NCI-H2196 (cell line): ENCODE results near the gene PPM1B.
A peak's percentile ranks its signal among the peaks of the same experiment; 100 is the strongest.
"Not testable (repeated sequence)": the region's sequence is repeated elsewhere in the genome, so short reads cannot be mapped to it uniquely, and the experiment has no call there.

ENCODE experiments used
- DNase-seq: peaks from one replicate; lab custom pipeline; 2025; ENCODE audit not compliant: unreplicated experiment; lab: John Stamatoyannopoulos, UW

PPM1B gene

DNA sequence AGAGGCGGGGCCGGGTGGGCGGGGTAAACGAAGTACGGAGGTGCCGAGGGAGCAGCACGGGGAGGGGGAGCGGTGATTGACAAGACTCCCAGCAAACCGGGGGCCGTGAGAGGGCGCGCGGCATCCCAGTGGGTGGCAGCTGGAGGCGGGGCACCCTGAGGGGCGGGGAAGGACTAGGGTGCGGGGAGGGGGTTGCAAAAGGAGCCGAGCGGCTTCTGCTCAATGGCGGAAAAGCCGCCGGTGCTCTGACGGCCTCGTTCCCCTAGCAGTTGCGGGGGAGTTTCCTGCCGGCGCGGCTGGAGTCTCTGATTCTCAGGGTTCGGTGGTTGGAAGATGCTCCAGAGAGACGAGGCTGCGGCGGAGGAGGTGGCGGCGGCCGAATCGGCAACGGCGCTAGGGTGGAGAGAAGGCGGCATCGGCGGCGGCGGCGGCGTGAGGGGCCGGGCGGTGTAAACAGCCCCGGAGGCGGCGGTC, at the start of gene PPM1B:
Gene PPM1B (plus strand): TSS at position 195 of the 474 bp plus-strand sequence. CDS start 32,325 bp downstream, outside the sequence.
- DNase-seq = peak; percentile 100

GRCh38 chr2:44119878-44120277, 48.8 kb upstream of the PPM1B start:
- no peak for DNase-seq

GRCh38 chr2:44120428-44120827, 48.2 kb upstream of the PPM1B start:
- no peak for DNase-seq

- no peak for DNase-seq
Observed at GRCh38 chr2:44121899-44122298, 46.8 kb upstream of the PPM1B start.

- DNase-seq = no peak
Observed at GRCh38 chr2:44124500-44124899, 44.2 kb upstream of the PPM1B start.

GRCh38 chr2:44126106-44126797, 42.4 kb upstream of the PPM1B start:
- no peak for DNase-seq

- DNase-seq = no peak
Observed at GRCh38 chr2:44130441-44130840, 38.2 kb upstream of the PPM1B start.

DNA sequence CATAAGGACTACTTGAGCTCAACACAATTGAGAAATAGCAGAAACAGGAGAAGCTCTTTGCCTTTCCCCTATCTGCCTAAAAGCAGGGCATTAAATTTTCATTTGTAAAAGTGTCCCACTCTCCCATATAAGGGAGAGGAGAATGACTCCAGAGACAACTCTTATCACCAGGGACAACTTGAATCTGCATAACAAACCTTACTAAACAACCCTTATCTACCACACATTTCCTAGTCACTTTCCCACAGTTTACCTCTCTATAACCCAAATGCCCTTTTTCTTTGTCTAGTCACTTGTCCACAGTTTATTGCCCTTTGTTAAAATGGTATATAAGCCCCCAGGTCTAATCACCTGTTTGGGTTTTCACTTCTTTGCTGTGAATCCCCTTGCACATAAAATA, 37.5 kb upstream of the PPM1B start:
- DNase-seq = no peak

- not testable (repeated sequence) for DNase-seq
Observed at GRCh38 chr2:44133602-44134001, 35.1 kb upstream of the PPM1B start.

DNA sequence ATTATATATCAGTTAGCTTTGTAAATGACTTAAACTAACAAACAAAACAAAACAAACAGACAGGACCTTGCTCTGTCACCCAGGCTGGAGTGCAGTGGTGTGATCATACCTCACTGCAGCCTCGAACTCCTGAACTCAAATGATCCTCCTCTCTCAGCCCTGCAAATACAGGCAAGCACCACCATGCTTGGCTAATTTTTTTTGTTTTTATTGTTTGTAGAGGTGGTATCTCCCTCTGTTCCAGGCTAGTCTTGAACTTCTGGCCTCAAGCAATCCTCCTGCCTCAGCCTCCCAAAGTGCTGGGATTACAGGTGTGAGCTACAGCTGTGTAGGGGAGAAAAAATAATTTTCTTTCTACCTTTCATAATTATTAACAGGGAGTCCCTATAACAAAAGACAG, 33.8 kb upstream of the PPM1B start:
- no peak for DNase-seq

GRCh38 chr2:44135296-44135695, 33.4 kb upstream of the PPM1B start:
- DNase-seq = no peak

- no peak for DNase-seq
Observed at GRCh38 chr2:44135771-44136170, 32.9 kb upstream of the PPM1B start.

GRCh38 chr2:44136252-44136651, 32.4 kb upstream of the PPM1B start:
- no peak for DNase-seq

- DNase-seq = no peak
Observed at GRCh38 chr2:44137048-44137447, 31.6 kb upstream of the PPM1B start.

- DNase-seq = no peak
Observed at GRCh38 chr2:44137872-44138551, 30.7 kb upstream of the PPM1B start.

- DNase-seq = no peak
Observed at GRCh38 chr2:44139741-44140140, 28.9 kb upstream of the PPM1B start.

DNA sequence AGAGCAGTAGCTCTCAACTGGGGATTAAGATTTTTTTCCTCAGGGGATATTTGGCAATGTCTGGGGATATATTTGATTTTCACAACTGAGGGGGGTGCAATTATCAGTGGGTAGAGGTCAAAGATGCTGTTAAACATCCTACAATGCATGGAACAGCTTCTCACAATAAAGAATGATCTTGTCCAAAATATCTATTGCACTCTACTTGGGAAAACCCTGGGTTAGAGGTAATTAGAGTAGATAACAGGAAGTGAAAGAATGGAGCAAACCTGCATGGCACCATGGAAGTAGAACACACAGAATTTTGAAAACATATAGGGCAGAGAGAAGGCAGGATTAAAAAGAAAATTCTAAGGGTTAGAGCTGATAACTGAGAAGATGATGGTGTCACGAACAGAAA, 26.4 kb upstream of the PPM1B start:
- no peak for DNase-seq

- no peak for DNase-seq
Observed at GRCh38 chr2:44143701-44144100, 25.0 kb upstream of the PPM1B start.

- no peak for DNase-seq
Observed at GRCh38 chr2:44148999-44149398, 19.7 kb upstream of the PPM1B start.

GRCh38 chr2:44150473-44150872, 18.2 kb upstream of the PPM1B start:
- DNase-seq = no peak

- no peak for DNase-seq
Observed at GRCh38 chr2:44152865-44153669, 15.6 kb upstream of the PPM1B start.
